HEK293 (cell line): ENCODE measurements around the gene ADAD1.

Source experiments
- CTCF ChIA-PET: fragments of 350-600 bp; formaldehyde crosslinking; extraction: SDS; loops from one replicate; lab custom pipeline; 2021; ENCODE audit warnings: antibody characterized with exemption; lab: Yijun Ruan, JAX
- POLR2A ChIA-PET: fragments of 300-600 bp; formaldehyde crosslinking; extraction: SDS; loops from one replicate; lab custom pipeline; 2020; ENCODE audit warnings: antibody characterized with exemption, inconsistent platforms; lab: Yijun Ruan, JAX
- H3K27ac ChIP-seq: fragments of 200-500 bp; sonication (Bioruptor generic); 2 replicates; pipeline ENCODE4 v1.5.1; 2014; ENCODE audit warnings: low read depth, low read length, control low read depth, inconsistent platforms; ENCODE audit errors: extremely low read depth
- H3K36me3 ChIP-seq, 2 experiments: fragments of 200-500 bp in 1 of 2; sonication (Bioruptor generic) in 1 of 2; 1 replicate in 1 of 2; 2 replicates in 1 of 2; pipeline ENCODE4 v1.5.1; 2014 to 2017; ENCODE audit warnings: inconsistent platforms in 2 of 2, low read length in 2 of 2; ENCODE audit not compliant: control insufficient read depth in 2 of 2, insufficient read depth in 1 of 2
- H3K4me1 ChIP-seq: fragments of 200-500 bp; sonication (Bioruptor generic); 2 replicates; pipeline ENCODE4 v1.5.1; 2014; ENCODE audit warnings: mild to moderate bottlenecking, low read length, inconsistent platforms; ENCODE audit not compliant: control insufficient read depth, insufficient read depth
- H3K4me3 ChIP-seq: 2 replicates; pipeline ENCODE4 v1.5.1; 2011; ENCODE audit warnings: low read depth, mild to moderate bottlenecking, control low read depth, low read length, moderate library complexity
- H3K9me3 ChIP-seq: fragments of 200-500 bp; sonication (Bioruptor generic); 2 replicates; pipeline ENCODE4 v1.5.1; 2014; ENCODE audit warnings: low read depth, low read length, inconsistent platforms; ENCODE audit not compliant: control insufficient read depth, insufficient read depth
- BCL11A ChIP-seq: fragments of 450-650 bp; formaldehyde crosslinking; IDR thresholded peaks from 2 replicates; pipeline ENCODE4 v1.5.1; 2016; ENCODE audit warnings: low read depth, missing biosample characterization, missing genetic modification characterization
- FEZF1 ChIP-seq: fragments of 450-650 bp; formaldehyde crosslinking; IDR thresholded peaks from 2 replicates; pipeline ENCODE4 v1.5.1; 2016; ENCODE audit warnings: missing biosample characterization, missing genetic modification characterization
- KLF9 ChIP-seq: fragments of 450-650 bp; formaldehyde crosslinking; IDR thresholded peaks from 2 replicates; pipeline ENCODE4 v1.5.1; 2016; ENCODE audit warnings: missing biosample characterization, missing genetic modification characterization, low read depth
- REPIN1 ChIP-seq: fragments of 450-650 bp; formaldehyde crosslinking; IDR thresholded peaks from 2 replicates; pipeline ENCODE4 v1.5.1; 2017; ENCODE audit warnings: missing biosample characterization, missing genetic modification characterization, low read depth
- TCF7L2 ChIP-seq: IDR thresholded peaks from 2 replicates; pipeline ENCODE4 v1.6.1; 2011; ENCODE audit warnings: low read depth, mild to moderate bottlenecking, inconsistent platforms, low read length, moderate library complexity, borderline replicate concordance
- ZBTB7A ChIP-seq: fragments of 450-650 bp; formaldehyde crosslinking; IDR thresholded peaks from 2 replicates; pipeline ENCODE4 v1.5.1; 2016; ENCODE audit warnings: low read depth, missing biosample characterization, missing genetic modification characterization
- ZEB2 ChIP-seq: fragments of 450-650 bp; formaldehyde crosslinking; IDR thresholded peaks from 2 replicates; pipeline ENCODE4 v1.5.1; 2016; ENCODE audit warnings: missing biosample characterization, missing genetic modification characterization
- ZFP3 ChIP-seq: fragments of 450-650 bp; formaldehyde crosslinking; IDR thresholded peaks from 2 replicates; pipeline ENCODE4 v1.5.1; 2016; ENCODE audit warnings: low read depth, missing biosample characterization, missing genetic modification characterization
- ZFP37 ChIP-seq: fragments of 450-650 bp; formaldehyde crosslinking; IDR thresholded peaks from 2 replicates; pipeline ENCODE4 v1.5.1; 2016; ENCODE audit warnings: missing biosample characterization, missing genetic modification characterization
- ZFP69B ChIP-seq: fragments of 450-650 bp; formaldehyde crosslinking; IDR thresholded peaks from 2 replicates; pipeline ENCODE4 v1.5.1; 2016; ENCODE audit warnings: missing biosample characterization, missing genetic modification characterization
- ZNF140 ChIP-seq: fragments of 450-650 bp; formaldehyde crosslinking; IDR thresholded peaks from 2 replicates; pipeline ENCODE4 v1.5.1; 2016; ENCODE audit warnings: missing biosample characterization, missing genetic modification characterization
- ZNF202 ChIP-seq: fragments of 450-650 bp; formaldehyde crosslinking; IDR thresholded peaks from 2 replicates; pipeline ENCODE4 v1.5.1; 2016; ENCODE audit warnings: missing biosample characterization, missing genetic modification characterization, borderline replicate concordance
- ZNF211 ChIP-seq: fragments of 450-650 bp; formaldehyde crosslinking; IDR thresholded peaks from 2 replicates; pipeline ENCODE4 v1.5.1; 2016; ENCODE audit warnings: low read depth, missing biosample characterization, missing genetic modification characterization
- ZNF274 ChIP-seq, 2 experiments: fragments of 200-500 bp in 1 of 2; fragments of 450-650 bp in 1 of 2; sonication (Bioruptor generic) in 1 of 2; formaldehyde crosslinking in 1 of 2; IDR thresholded peaks; 2 replicates each; pipeline versions ENCODE4 v1.5.1 to v1.6.1; 2014 to 2016; ENCODE audit warnings: borderline replicate concordance in 1 of 2, inconsistent platforms in 1 of 2, low read length in 1 of 2, missing biosample characterization in 1 of 2, missing genetic modification characterization in 1 of 2
- ZNF404 ChIP-seq: fragments of 450-650 bp; formaldehyde crosslinking; IDR thresholded peaks from 2 replicates; pipeline ENCODE4 v1.5.1; 2017; ENCODE audit warnings: missing biosample characterization, missing genetic modification characterization
- ZNF433 ChIP-seq: fragments of 450-650 bp; formaldehyde crosslinking; IDR thresholded peaks from 2 replicates; pipeline ENCODE4 v1.5.1; 2016; ENCODE audit warnings: missing biosample characterization, missing genetic modification characterization, low read depth
- ZNF654 ChIP-seq: fragments of 450-650 bp; formaldehyde crosslinking; IDR thresholded peaks from 2 replicates; pipeline ENCODE4 v1.5.1; 2016; ENCODE audit warnings: low read depth, missing biosample characterization, missing genetic modification characterization
- ZSCAN30 ChIP-seq: fragments of 450-650 bp; IDR thresholded peaks from 2 replicates; pipeline ENCODE4 v1.5.1; 2018; ENCODE audit warnings: missing biosample characterization, mild to moderate bottlenecking, missing genetic modification characterization, moderate library complexity
- TF ChIP-seq, protein P1 (sequence below): fragments of 450-650 bp; formaldehyde crosslinking; IDR thresholded peaks from 2 replicates; pipeline ENCODE4; 2016; ENCODE audit warnings: missing biosample characterization, missing genetic modification characterization
- TF ChIP-seq, protein P2 (sequence below): fragments of 450-650 bp; formaldehyde crosslinking; IDR thresholded peaks from 2 replicates; pipeline ENCODE4 v1.5.1; 2017; ENCODE audit warnings: missing biosample characterization, missing genetic modification characterization
- TF ChIP-seq, protein P3 (sequence below): fragments of 450-650 bp; formaldehyde crosslinking; IDR thresholded peaks from 2 replicates; pipeline ENCODE4 v1.5.1; 2016; ENCODE audit warnings: missing biosample characterization, missing genetic modification characterization

ADAD1 gene

DNA sequence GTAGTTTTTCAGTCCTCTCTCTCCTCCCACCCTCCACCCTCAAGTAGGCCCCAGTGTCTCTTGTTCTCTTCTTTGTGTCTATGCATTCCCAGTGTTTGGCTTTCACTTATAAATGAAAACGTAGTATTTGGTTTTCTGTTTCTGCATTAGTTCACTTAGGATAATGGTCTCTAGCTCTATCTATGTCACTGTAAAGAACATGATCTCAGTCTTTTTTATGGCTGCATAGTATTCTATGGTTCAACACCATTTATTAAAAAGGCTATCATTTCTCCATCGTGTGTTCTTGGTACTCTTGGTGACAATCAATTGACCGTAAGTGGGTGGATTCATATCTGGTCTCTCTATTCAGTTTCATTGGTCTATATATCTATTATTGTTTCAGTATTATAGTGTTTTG lies 96.4 kb downstream of the ADAD1 start:
- Histone ChIP-seq H3K27ac (no peak overlapping the region), H3K4me1 (no peaks in the 10 kb centered on the region), H3K4me3 (no peak overlapping the region), H3K9me3 (no peaks in the 10 kb centered on the region), H3K36me3 (no peaks in the 10 kb centered on the region)
- no peak for TF ChIP-seq ZFP69B
- TF ChIP-seq FEZF1: no peak
- no peak for TF ChIP-seq ZNF202 (tag by site-specific recombination)
- TF ChIP-seq ZFP3: no peak
- TF ChIP-seq, protein P1, sequence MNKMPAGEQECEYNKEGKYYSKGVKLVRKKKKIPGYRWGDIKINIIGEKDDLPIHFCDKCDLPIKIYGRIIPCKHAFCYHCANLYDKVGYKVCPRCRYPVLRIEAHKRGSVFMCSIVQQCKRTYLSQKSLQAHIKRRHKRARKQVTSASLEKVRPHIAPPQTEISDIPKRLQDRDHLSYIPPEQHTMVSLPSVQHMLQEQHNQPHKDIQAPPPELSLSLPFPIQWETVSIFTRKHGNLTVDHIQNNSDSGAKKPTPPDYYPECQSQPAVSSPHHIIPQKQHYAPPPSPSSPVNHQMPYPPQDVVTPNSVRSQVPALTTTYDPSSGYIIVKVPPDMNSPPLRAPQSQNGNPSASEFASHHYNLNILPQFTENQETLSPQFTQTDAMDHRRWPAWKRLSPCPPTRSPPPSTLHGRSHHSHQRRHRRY (tag by site-specific recombination): no peak
- TF ChIP-seq, protein P2, sequence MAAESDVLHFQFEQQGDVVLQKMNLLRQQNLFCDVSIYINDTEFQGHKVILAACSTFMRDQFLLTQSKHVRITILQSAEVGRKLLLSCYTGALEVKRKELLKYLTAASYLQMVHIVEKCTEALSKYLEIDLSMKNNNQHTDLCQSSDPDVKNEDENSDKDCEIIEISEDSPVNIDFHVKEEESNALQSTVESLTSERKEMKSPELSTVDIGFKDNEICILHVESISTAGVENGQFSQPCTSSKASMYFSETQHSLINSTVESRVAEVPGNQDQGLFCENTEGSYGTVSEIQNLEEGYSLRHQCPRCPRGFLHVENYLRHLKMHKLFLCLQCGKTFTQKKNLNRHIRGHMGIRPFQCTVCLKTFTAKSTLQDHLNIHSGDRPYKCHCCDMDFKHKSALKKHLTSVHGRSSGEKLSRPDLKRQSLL (tag by site-specific recombination): no peak
- no peak for TF ChIP-seq BCL11A (tag by site-specific recombination)
- TF ChIP-seq, protein P3, sequence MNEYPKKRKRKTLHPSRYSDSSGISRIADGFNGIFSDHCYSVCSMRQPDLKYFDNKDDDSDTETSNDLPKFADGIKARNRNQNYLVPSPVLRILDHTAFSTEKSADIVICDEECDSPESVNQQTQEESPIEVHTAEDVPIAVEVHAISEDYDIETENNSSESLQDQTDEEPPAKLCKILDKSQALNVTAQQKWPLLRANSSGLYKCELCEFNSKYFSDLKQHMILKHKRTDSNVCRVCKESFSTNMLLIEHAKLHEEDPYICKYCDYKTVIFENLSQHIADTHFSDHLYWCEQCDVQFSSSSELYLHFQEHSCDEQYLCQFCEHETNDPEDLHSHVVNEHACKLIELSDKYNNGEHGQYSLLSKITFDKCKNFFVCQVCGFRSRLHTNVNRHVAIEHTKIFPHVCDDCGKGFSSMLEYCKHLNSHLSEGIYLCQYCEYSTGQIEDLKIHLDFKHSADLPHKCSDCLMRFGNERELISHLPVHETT (tag by site-specific recombination): no peak
- no peak for TF ChIP-seq ZFP37 (tag by site-specific recombination)
- no peak for TF ChIP-seq ZNF654 (tag by site-specific recombination)
- no peak for TF ChIP-seq ZNF140 (tag by site-specific recombination)
- TF ChIP-seq ZNF433: no peak
- TF ChIP-seq ZNF404 (tag by site-specific recombination): no peak
- TF ChIP-seq ZBTB7A (tag by site-specific recombination): no peak
- no peak for TF ChIP-seq ZSCAN30 (tag by site-specific recombination)
- TF ChIP-seq ZNF211 (tag by site-specific recombination): no peak
- no peak for TF ChIP-seq REPIN1 (tag by site-specific recombination)
- TF ChIP-seq ZEB2 (tag by site-specific recombination): no peak
- TF ChIP-seq KLF9 (tag by site-specific recombination): no peak
- TF ChIP-seq ZNF274 (IDR thresholded peaks at IDR 0.05; ENCODE audit: low read length): no peak
- no peak for TF ChIP-seq ZNF274 (tag by site-specific recombination; IDR thresholded peaks at IDR 0.05; ENCODE audit: borderline replicate concordance)
- CTCF ChIA-PET: no interaction called here
- POLR2A ChIA-PET: no interaction called here

DNA sequence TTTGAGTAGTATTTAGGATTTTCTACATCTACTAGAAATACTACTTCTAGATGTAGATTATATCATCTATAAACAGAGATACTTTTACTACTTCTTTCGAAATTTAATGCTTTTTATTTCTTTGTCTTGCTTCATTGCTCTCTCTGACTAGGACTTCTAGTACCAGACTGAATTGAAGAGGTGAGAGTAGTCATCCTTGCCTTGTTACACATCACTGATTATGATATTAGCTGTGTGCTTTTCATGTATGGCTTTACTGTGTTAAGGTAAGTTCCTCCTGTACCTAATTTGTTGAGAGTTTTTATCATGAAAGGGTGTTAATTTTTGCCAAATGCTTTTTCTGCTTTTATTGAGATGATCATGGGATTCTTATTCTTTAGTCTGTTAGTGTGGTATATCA lies 97.3 kb downstream of the ADAD1 start:
- no peak overlapping the region for H3K4me3 ChIP-seq
- no peak overlapping the region for H3K27ac ChIP-seq
- no peaks in the 10 kb centered on the region for H3K4me1 ChIP-seq
- no peaks in the 10 kb centered on the region for H3K36me3 ChIP-seq
- no peak for TF ChIP-seq TCF7L2
- H3K9me3 ChIP-seq: no peaks in the 10 kb centered on the region
- ChIA-PET POLR2A (no interaction called here), CTCF (no interaction called here)
